C4-2B (cell line): ENCODE results near the gene HELT.

Source experiments
- CTCF ChIP-seq: fragments of 450-650 bp; conservative IDR thresholded peaks from 2 replicates; pipeline ENCODE4 v1.5.1; 2017; ENCODE audit warnings: mild to moderate bottlenecking
- ZFX ChIP-seq: fragments of 450-650 bp; IDR thresholded peaks from 2 replicates; pipeline ENCODE4 v1.6.1; 2017

GRCh38 chr4:185004562-185005218 is 13.6 kb upstream of the HELT start:
- no peak for TF ChIP-seq CTCF
- no peak for TF ChIP-seq ZFX
